GM12878 (cell line): ENCODE measurements around the gene CAMTA1. TPM values are rescaled to one million over a fixed set of nuclear protein-coding genes. Genes with fewer than 3 reads are reported as not detected.

Source experiments
- ATAC-seq: fragments of 200-7000 bp; cut with Tn5 transposase; 3 replicates; pipeline ENCODE4 v1.9.1; 2020; ENCODE audit warnings: mild to moderate bottlenecking, moderate library complexity
- BruUV-seq: library from RNA; stranded (reverse); fragments of 400-500 nt; replicated peaks from 2 replicates; lab custom pipeline; 2021; lab: Mats Ljungman, UMichigan
- CTCF ChIA-PET: fragments of 300-600 bp; sonication (Branson Sonifier 250); formaldehyde crosslinking; extraction: SDS; loops from one replicate; lab custom pipeline; 2021; ENCODE audit warnings: inconsistent platforms; lab: Yijun Ruan, JAX
- POLR2A ChIA-PET: fragments of 350-600 bp; formaldehyde crosslinking; extraction: SDS; loops from one replicate; lab custom pipeline; 2021; ENCODE audit warnings: inconsistent platforms; lab: Charles Lee
- RAD21 ChIA-PET: fragments of 300-600 bp; sonication (Branson Sonifier 250); formaldehyde crosslinking; loops from one replicate; lab custom pipeline; 2023; ENCODE audit warnings: antibody characterized with exemption; ENCODE audit not compliant: unreplicated experiment; lab: Charles Lee
- SMC1A ChIA-PET: fragments of 300-600 bp; sonication (Branson Sonifier 250); formaldehyde crosslinking; loops from one replicate; lab custom pipeline; 2023; ENCODE audit not compliant: unreplicated experiment, uncharacterized antibody; lab: Charles Lee
- DNase-seq: peaks from one replicate; pipeline ENCODE4 v3.0.0-alpha.2; 2011; ENCODE audit warnings: low read depth, low spot score
- FAIRE-seq: peaks from 3 replicates; lab custom pipeline; 2011; peaks lifted over from hg19 to GRCh38; lab: Jason Lieb, UNC
- H2AFZ ChIP-seq: 2 replicates; pipeline ENCODE4 v1.6.0; 2011; ENCODE audit warnings: low read depth, low read length, control low read depth; ENCODE audit not compliant: control insufficient read depth
- H3K27ac ChIP-seq: 2 replicates; pipeline ENCODE4 v1.5.1; 2011; ENCODE audit warnings: control low read depth; ENCODE audit not compliant: control insufficient read depth, insufficient read depth
- H3K27me3 ChIP-seq, 2 experiments: replicated peaks in 1 of 2; 2 replicates each; pipeline versions ENCODE4 v1.6.0 to v1.6.1; 2011; ENCODE audit warnings: low read length in 1 of 2; ENCODE audit not compliant: control insufficient read depth in 2 of 2, insufficient read depth in 2 of 2
- H3K36me3 ChIP-seq, 2 experiments: 2 replicates each; pipeline ENCODE4 v1.5.1; 2011; ENCODE audit warnings: low read length in 1 of 2; ENCODE audit not compliant: control insufficient read depth in 2 of 2, insufficient read depth in 2 of 2
- H3K4me1 ChIP-seq: 2 replicates; pipeline ENCODE4 v1.6.1; 2011; ENCODE audit warnings: mild to moderate bottlenecking, low read length, moderate library complexity, mixed read lengths; ENCODE audit not compliant: control insufficient read depth, insufficient read depth
- H3K4me2 ChIP-seq: 2 replicates; pipeline ENCODE4 v1.6.0; 2011; ENCODE audit warnings: control low read depth; ENCODE audit not compliant: control insufficient read depth, insufficient read depth
- H3K4me3 ChIP-seq: fragments of 200-600 bp; sonication (generic); 2 replicates; pipeline ENCODE4 v1.5.1; 2016
- H3K79me2 ChIP-seq: 2 replicates; pipeline ENCODE4 v1.6.0; 2011; ENCODE audit warnings: low read length; ENCODE audit not compliant: control insufficient read depth, insufficient read depth
- H3K9ac ChIP-seq: 2 replicates; pipeline ENCODE4 v1.8.0; 2011; ENCODE audit warnings: low read length, control low read depth, mixed read lengths; ENCODE audit not compliant: control insufficient read depth, insufficient read depth
- H3K9me3 ChIP-seq: replicated peaks from 3 replicates; pipeline ENCODE4 v1.5.1; 2011; ENCODE audit warnings: mild to moderate bottlenecking, low read length; ENCODE audit not compliant: control insufficient read depth, insufficient read depth
- H4K20me1 ChIP-seq: 2 replicates; pipeline ENCODE4 v1.6.0; 2011; ENCODE audit not compliant: control insufficient read depth, insufficient read depth
- ASH2L ChIP-seq: fragments of 300-600, 200-600 bp; sonication (generic); IDR thresholded peaks from 2 replicates; pipeline ENCODE4 v1.6.1; 2017; ENCODE audit warnings: low read depth, mild to moderate bottlenecking, borderline replicate concordance
- ATF3 ChIP-seq: IDR thresholded peaks from 2 replicates; pipeline ENCODE4 v1.6.1; 2011; ENCODE audit warnings: low read depth, mild to moderate bottlenecking, low read length, moderate library complexity, borderline replicate concordance; ENCODE audit errors: extremely low read depth
- BHLHE40 ChIP-seq, 2 experiments: fragments of 450-650 bp in 1 of 2; IDR thresholded peaks; 2 replicates each; pipeline ENCODE4 v1.6.1; 2011 to 2017; ENCODE audit warnings: low read depth in 2 of 2, borderline replicate concordance in 1 of 2, improper control_type of control experiment in 1 of 2, low read length in 1 of 2, mild to moderate bottlenecking in 1 of 2
- CEBPZ ChIP-seq: fragments of 150-350 bp; IDR thresholded peaks from 2 replicates; pipeline ENCODE4 v1.6.1; 2016; ENCODE audit warnings: low read depth, low read length
- EED ChIP-seq: sonication (generic); IDR thresholded peaks from 2 replicates; pipeline ENCODE4 v1.6.1; 2016; ENCODE audit warnings: antibody characterized with exemption, low read depth
- HDGF ChIP-seq: fragments of 450-650 bp; IDR thresholded peaks from 2 replicates; pipeline ENCODE4 v1.6.1; 2016; ENCODE audit warnings: antibody characterized with exemption
- IKZF2 ChIP-seq, 2 experiments: fragments of 450-650 bp; IDR thresholded peaks; 2 replicates each; pipeline ENCODE4 v1.6.1; 2017; ENCODE audit warnings: mild to moderate bottlenecking in 2 of 2, moderate library complexity in 2 of 2
- JUNB ChIP-seq: IDR thresholded peaks from 2 replicates; pipeline ENCODE4 v1.6.1; 2016; ENCODE audit warnings: antibody characterized with exemption, mild to moderate bottlenecking
- KDM1A ChIP-seq: fragments of 200-600 bp; sonication (generic); IDR thresholded peaks from 2 replicates; pipeline ENCODE4 v1.6.1; 2016; ENCODE audit warnings: borderline replicate concordance
- MTA2 ChIP-seq: fragments of 450-650 bp; IDR thresholded peaks from 2 replicates; pipeline ENCODE4 v1.6.1; 2016; ENCODE audit warnings: low read depth, mild to moderate bottlenecking, moderate library complexity
- PAX8 ChIP-seq: fragments of 450-650 bp; IDR thresholded peaks from 2 replicates; pipeline ENCODE4 v1.6.1; 2017; ENCODE audit warnings: mild to moderate bottlenecking, moderate library complexity
- POU2F2 ChIP-seq: IDR thresholded peaks from 3 replicates; pipeline ENCODE4 v1.6.1; 2011; ENCODE audit warnings: low read depth, mild to moderate bottlenecking, low read length, borderline replicate concordance
- RCOR1 ChIP-seq: conservative IDR thresholded peaks from 2 replicates; pipeline ENCODE4 v1.6.1; 2012; ENCODE audit warnings: low read depth, low read length, improper control_type of control experiment
- RUNX3 ChIP-seq: IDR thresholded peaks from 2 replicates; pipeline ENCODE4 v1.6.1; 2012; ENCODE audit warnings: low read length, inconsistent platforms
- SP1 ChIP-seq: IDR thresholded peaks from one replicate; pipeline ENCODE4 v1.6.1; 2011; ENCODE audit warnings: low read depth, low read length
- YY1 ChIP-seq: IDR thresholded peaks from 2 replicates; pipeline ENCODE4 v1.6.1; 2011; ENCODE audit warnings: low read depth, mild to moderate bottlenecking, low read length
- WGBS: methylation state at CpG from one replicate; pipeline ENCODE4 v1.1.6; 2016; ENCODE audit warnings: low lambda C conversion rate; ENCODE audit not compliant: insufficient replicate concordance, insufficient coverage; ENCODE audit errors: missing lambda C conversion rate; 5-methylcytosine and 5-hydroxymethylcytosine counted together
- in situ Hi-C: fragments of 300-500 bp; cut with MboI; formaldehyde crosslinking; loops from 9 replicates; pipeline ENCODE4 v1.14.3; 2018; ENCODE audit warnings: mixed read lengths
- intact Hi-C: fragments of 100-400 bp; cut with micrococcal nuclease; formaldehyde crosslinking; loops from one replicate; pipeline ENCODE4 v1.14.2; 2022; ENCODE audit not compliant: unreplicated experiment
- polyA plus RNA-seq, 11 experiments: library from polyadenylated mRNA; depleted of rRNA in 4 of 11; unstranded in 6 of 11; stranded (reverse) in 5 of 11; fragments of >200 nt; fragmentation: Nextera tagmentation in 4 of 11; fragmentation: Illumina TruSeq in 1 of 11; extraction: Ambion mirVana in 4 of 11; extraction: Trizol in 1 of 11; gene quantifications; 1 replicate in 1 of 11; 2 replicates in 10 of 11; pipeline versions ENCODE4 v1.2.1 to v1.2.3, GENCODE V29; 2011 to 2016; ENCODE audit warnings: inconsistent platforms in 2 of 11, missing spikeins in 2 of 11, low read depth in 1 of 11
- total RNA-seq, 4 experiments: library from RNA; depleted of rRNA in 3 of 4; stranded (reverse); fragments of >200 nt in 3 of 4; fragmentation: Illumina TruSeq in 1 of 4; extraction: Trizol in 1 of 4; gene quantifications; 2 replicates each; pipeline versions ENCODE4 v1.2.1 to v1.2.3, GENCODE V29; 2013 to 2021

CAMTA1 gene
- total and polyA plus RNA-seq, 10 of the 15 experiments (the other 5 are each of a cell fraction or from before 2014, with no cell fraction given): 37.7 to 148 (median 76.4) TPM

GRCh38 chr1:7613106-7613850, 828.0 kb downstream of the CAMTA1 start:
- ChIA-PET SMC1A (no interaction called here), POLR2A (no interaction called here), RAD21 (no interaction called here)
- no peak overlapping the region for H3K9ac ChIP-seq
- no peaks in the 10 kb centered on the region for H3K79me2 ChIP-seq
- ATAC-seq: no peak
- BruUV-seq: no TSS peak
- no peak overlapping the region for H3K4me2 ChIP-seq
- H3K9me3 ChIP-seq: no peaks in the 10 kb centered on the region
- TF ChIP-seq PAX8 (no peak), MTA2 (no peak), HDGF (no peak)
- TF ChIP-seq, all 136 proteins: peak for 0
- CTCF ChIA-PET: no interaction called here
- 16% methylated on average over 18 of the region's 18 CpGs for WGBS
- Histone ChIP-seq H2AFZ (no peak overlapping the region), H3K27me3 (no peaks in the 10 kb centered on the region), H3K36me3 (no peaks in the 10 kb centered on the region), H3K27ac (no peak overlapping the region), H3K4me1 (no peaks in the 10 kb centered on the region), H3K4me3 (no peak overlapping the region), H4K20me1 (no peaks in the 10 kb centered on the region)
- in situ Hi-C loops: no loop called here
- intact Hi-C loops: no loop called here
- no peak for DNase-seq
- no peak for FAIRE-seq

GRCh38 chr1:7613851-7614205, 828.6 kb downstream of the CAMTA1 start:
- H3K27me3 ChIP-seq: no peaks in the 10 kb centered on the region
- DNase-seq (no peak), ATAC-seq (no peak), FAIRE-seq (no peak)
- POLR2A ChIA-PET: no interaction called here
- no peaks in the 10 kb centered on the region for H3K36me3 ChIP-seq
- H3K4me3 ChIP-seq: no peak overlapping the region
- SMC1A ChIA-PET: no interaction called here
- no peak overlapping the region for H3K4me2 ChIP-seq
- H3K79me2 ChIP-seq: no peaks in the 10 kb centered on the region
- no peak overlapping the region for H3K9ac ChIP-seq
- H3K9me3 ChIP-seq: no peaks in the 10 kb centered on the region
- RAD21 ChIA-PET: no interaction called here
- H4K20me1 ChIP-seq: no peaks in the 10 kb centered on the region
- no peak overlapping the region for H2AFZ ChIP-seq
- H3K27ac ChIP-seq: no peak overlapping the region
- intact Hi-C loops: no loop called here
- 42% methylated on average over 2 of the region's 4 CpGs for WGBS
- in situ Hi-C loops: no loop called here
- CTCF ChIA-PET: no interaction called here
- H3K4me1 ChIP-seq: no peaks in the 10 kb centered on the region
- no TSS peak for BruUV-seq
- TF ChIP-seq IKZF2 (IDR thresholded peaks at IDR 0.05) (no peak), SP1 (no peak), KDM1A (no peak), CEBPZ (no peak), RUNX3 (no peak), YY1 (no peak), BHLHE40 (IDR thresholded peaks at IDR 0.05; ENCODE audit: borderline replicate concordance in 1 of 2, low read depth in 2 of 2, low read length in 1 of 2) (no peak), ASH2L (no peak), EED (no peak), POU2F2 (no peak), JUNB (no peak), ATF3 (no peak), RCOR1 (no peak)
